Measurements from ENCODE around the gene HOXA7.

DNA sequence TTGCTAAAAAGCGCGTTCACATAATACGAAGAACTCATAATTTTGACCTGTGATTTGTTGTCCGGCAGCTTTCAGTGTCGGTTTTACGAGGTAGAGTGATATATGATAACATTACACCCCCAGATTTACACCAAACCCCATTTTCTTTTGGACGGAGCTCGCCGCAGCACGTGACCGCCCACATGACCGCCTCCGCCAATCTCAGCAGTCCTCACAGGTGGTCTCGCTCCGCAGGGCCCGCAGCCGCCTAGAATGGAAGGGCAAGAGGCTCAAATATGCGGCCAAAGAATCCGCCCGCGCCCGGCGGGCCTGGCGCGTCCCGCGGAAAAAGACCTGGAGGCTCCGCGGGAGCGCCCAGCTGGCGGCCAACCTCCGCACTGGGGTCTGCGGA is at the start of gene HOXA7:
- TF ChIP-seq, protein P1, sequence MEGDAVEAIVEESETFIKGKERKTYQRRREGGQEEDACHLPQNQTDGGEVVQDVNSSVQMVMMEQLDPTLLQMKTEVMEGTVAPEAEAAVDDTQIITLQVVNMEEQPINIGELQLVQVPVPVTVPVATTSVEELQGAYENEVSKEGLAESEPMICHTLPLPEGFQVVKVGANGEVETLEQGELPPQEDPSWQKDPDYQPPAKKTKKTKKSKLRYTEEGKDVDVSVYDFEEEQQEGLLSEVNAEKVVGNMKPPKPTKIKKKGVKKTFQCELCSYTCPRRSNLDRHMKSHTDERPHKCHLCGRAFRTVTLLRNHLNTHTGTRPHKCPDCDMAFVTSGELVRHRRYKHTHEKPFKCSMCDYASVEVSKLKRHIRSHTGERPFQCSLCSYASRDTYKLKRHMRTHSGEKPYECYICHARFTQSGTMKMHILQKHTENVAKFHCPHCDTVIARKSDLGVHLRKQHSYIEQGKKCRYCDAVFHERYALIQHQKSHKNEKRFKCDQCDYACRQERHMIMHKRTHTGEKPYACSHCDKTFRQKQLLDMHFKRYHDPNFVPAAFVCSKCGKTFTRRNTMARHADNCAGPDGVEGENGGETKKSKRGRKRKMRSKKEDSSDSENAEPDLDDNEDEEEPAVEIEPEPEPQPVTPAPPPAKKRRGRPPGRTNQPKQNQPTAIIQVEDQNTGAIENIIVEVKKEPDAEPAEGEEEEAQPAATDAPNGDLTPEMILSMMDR (IDR thresholded peaks at IDR 0.05; ENCODE audit: poor library complexity): no peak
- TF ChIP-seq EZH2 (IDR thresholded peaks at IDR 0.05; ENCODE audit: borderline replicate concordance) (peak; percentile 84), EZH2phosphoT487 (IDR thresholded peaks at IDR 0.05; ENCODE audit: low read depth, severe bottlenecking, unreplicated experiment) (peak; percentile 87)
